H1 (cell line): ENCODE measurements around the gene PCNA. TPM values are rescaled to one million over a fixed set of nuclear protein-coding genes. Genes with fewer than 3 reads are reported as not detected.

Experiments
- CTCF ChIA-PET: fragments of 300-600 bp; sonication (Branson Sonifier 250); formaldehyde crosslinking; loops from one replicate; lab custom pipeline; 2021; ENCODE audit not compliant: partially characterized antibody; lab: Charles Lee
- POLR2A ChIA-PET: fragments of 300-600 bp; sonication (Branson Sonifier 250); formaldehyde crosslinking; loops from one replicate; lab custom pipeline; 2021; ENCODE audit warnings: inconsistent platforms; ENCODE audit not compliant: partially characterized antibody; lab: Charles Lee
- DNase-seq, 2 experiments: peaks; one replicate each; pipeline versions ENCODE4 v3.0.0 to v3.0.0-alpha.2; 2010 to 2022; ENCODE audit warnings: low spot score in 2 of 2, low read depth in 1 of 2, mixed read lengths in 1 of 2
- FAIRE-seq: peaks from 2 replicates; lab custom pipeline; 2011; peaks lifted over from hg19 to GRCh38; lab: Jason Lieb, UNC
- H2AFZ ChIP-seq: 2 replicates; pipeline ENCODE4 v1.8.1; 2012; ENCODE audit warnings: low read length, inconsistent platforms
- H2AK5ac ChIP-seq: 2 replicates; pipeline ENCODE4 v1.6.1; 2013; ENCODE audit warnings: low read depth, low read length
- H2BK120ac ChIP-seq: replicated peaks from 2 replicates; pipeline ENCODE3; 2013; ENCODE audit warnings: low read depth, low read length, inconsistent platforms
- H2BK12ac ChIP-seq: 2 replicates; pipeline ENCODE4 v1.6.1; 2013; ENCODE audit warnings: low read depth, low read length
- H2BK15ac ChIP-seq: 2 replicates; pipeline ENCODE4 v1.6.1; 2013; ENCODE audit warnings: low read length
- H2BK20ac ChIP-seq: 2 replicates; pipeline ENCODE4 v1.6.1; 2013; ENCODE audit warnings: low read length
- H2BK5ac ChIP-seq: 2 replicates; pipeline ENCODE4 v1.6.1; 2013; ENCODE audit warnings: low read depth, low read length
- H3K14ac ChIP-seq: 2 replicates; pipeline ENCODE4 v1.6.1; 2013; ENCODE audit warnings: inconsistent platforms; ENCODE audit not compliant: insufficient read length
- H3K18ac ChIP-seq: 2 replicates; pipeline ENCODE4 v1.6.1; 2013; ENCODE audit warnings: low read length; ENCODE audit errors: extremely low read depth
- H3K23ac ChIP-seq: 2 replicates; pipeline ENCODE4 v1.6.1; 2013; ENCODE audit warnings: inconsistent platforms; ENCODE audit not compliant: insufficient read length
- H3K23me2 ChIP-seq: 2 replicates; pipeline ENCODE4 v1.6.1; 2013; ENCODE audit warnings: low read depth, low read length
- H3K27ac ChIP-seq: 2 replicates; pipeline ENCODE4 v1.6.1; 2011; ENCODE audit warnings: low read depth, low read length, inconsistent platforms
- H3K27me3 ChIP-seq, 4 experiments: replicated peaks in 1 of 4; 1 replicate in 1 of 4; 2 replicates in 3 of 4; pipeline versions ENCODE4 v1.6.1 to v1.8.1; 2011 to 2013; ENCODE audit warnings: low read length in 3 of 4, mild to moderate bottlenecking in 3 of 4, inconsistent platforms in 2 of 4, mixed read lengths in 2 of 4, moderate library complexity in 1 of 4; ENCODE audit not compliant: control insufficient read depth in 3 of 4, insufficient read depth in 3 of 4; ENCODE audit errors: extremely low read depth in 1 of 4
- H3K36me3 ChIP-seq, 4 experiments: 2 replicates each; pipeline versions ENCODE4 v1.6.1 to v1.8.1; 2011 to 2013; ENCODE audit warnings: mild to moderate bottlenecking in 4 of 4, low read length in 3 of 4, moderate library complexity in 2 of 4, control low read depth in 1 of 4, inconsistent platforms in 1 of 4; ENCODE audit not compliant: insufficient read depth in 4 of 4, control insufficient read depth in 2 of 4
- H3K4ac ChIP-seq: replicated peaks from 2 replicates; pipeline ENCODE3; 2013; ENCODE audit warnings: low read length, low read depth, mixed read lengths, inconsistent platforms; ENCODE audit not compliant: insufficient read length
- H3K4me1 ChIP-seq, 4 experiments: replicated peaks in 1 of 4; 1 replicate in 1 of 4; 2 replicates in 3 of 4; pipeline versions ENCODE4 v1.6.1 to v1.8.1; 2011 to 2013; ENCODE audit warnings: low read length in 3 of 4, inconsistent platforms in 2 of 4, mixed read lengths in 1 of 4; ENCODE audit not compliant: insufficient read depth in 4 of 4, control insufficient read depth in 3 of 4
- H3K4me2 ChIP-seq, 2 experiments: 2 replicates each; pipeline versions ENCODE4 v1.6.1 to v1.8.1; 2011 to 2013; ENCODE audit warnings: low read depth in 2 of 2, low read length in 2 of 2, control low read depth in 1 of 2, inconsistent platforms in 1 of 2, mild to moderate bottlenecking in 1 of 2; ENCODE audit not compliant: insufficient read depth in 1 of 2
- H3K4me3 ChIP-seq, 4 experiments: fragments of 200-600, 300-600 bp in 1 of 4; sonication (generic), shearing (Covaris generic), sonication (Bioruptor Twin) in 1 of 4; 2 replicates each; pipeline versions ENCODE4 v1.5.1 to v1.8.1; 2011 to 2016; ENCODE audit warnings: low read length in 4 of 4, low read depth in 3 of 4, control low read depth in 2 of 4, inconsistent platforms in 2 of 4, mild to moderate bottlenecking in 2 of 4, mixed read lengths in 1 of 4, moderate library complexity in 1 of 4; ENCODE audit not compliant: insufficient read depth in 2 of 4; ENCODE audit errors: extremely low read depth in 1 of 4
- H3K56ac ChIP-seq: replicated peaks from 2 replicates; pipeline ENCODE3; 2013; ENCODE audit warnings: low read depth, mild to moderate bottlenecking, mixed read lengths, low read length, inconsistent platforms; ENCODE audit not compliant: insufficient read length
- H3K79me1 ChIP-seq: 2 replicates; pipeline ENCODE4 v1.6.1; 2013; ENCODE audit warnings: low read depth, low read length, control low read depth
- H3K79me2 ChIP-seq, 2 experiments: 2 replicates each; pipeline versions ENCODE4 v1.6.1 to v1.8.1; 2012 to 2013; ENCODE audit warnings: low read length in 2 of 2, mild to moderate bottlenecking in 2 of 2, inconsistent platforms in 1 of 2; ENCODE audit not compliant: insufficient read depth in 2 of 2, control insufficient read depth in 1 of 2
- H3K9ac ChIP-seq, 4 experiments: replicated peaks in 1 of 4; 1 replicate in 1 of 4; 2 replicates in 3 of 4; pipeline versions ENCODE4 v1.6.1 to v1.8.1; 2011 to 2013; ENCODE audit warnings: low read depth in 3 of 4, low read length in 3 of 4, control low read depth in 2 of 4, mild to moderate bottlenecking in 2 of 4, moderate library complexity in 2 of 4, inconsistent platforms in 1 of 4; ENCODE audit errors: extremely low read depth in 1 of 4
- H3K9me3 ChIP-seq, 2 experiments: 2 replicates each; pipeline versions ENCODE4 v1.6.1 to v1.8.1; 2012 to 2013; ENCODE audit warnings: mild to moderate bottlenecking in 2 of 2, moderate library complexity in 2 of 2, control low read depth in 1 of 2, inconsistent platforms in 1 of 2, low read depth in 1 of 2, low read length in 1 of 2, mixed read lengths in 1 of 2; ENCODE audit not compliant: insufficient read depth in 2 of 2
- H4K20me1 ChIP-seq, 2 experiments: replicated peaks in 1 of 2; 2 replicates each; pipeline versions ENCODE3 to v1.8.1; 2011 to 2013; ENCODE audit warnings: inconsistent platforms in 2 of 2, low read length in 2 of 2, mild to moderate bottlenecking in 1 of 2; ENCODE audit not compliant: insufficient read depth in 2 of 2, control insufficient read depth in 1 of 2
- H4K5ac ChIP-seq: 2 replicates; pipeline ENCODE4 v1.6.1; 2013; ENCODE audit warnings: low read length, low read depth, mixed read lengths, inconsistent platforms; ENCODE audit not compliant: insufficient read length
- H4K8ac ChIP-seq: 2 replicates; pipeline ENCODE4 v1.8.0; 2013; ENCODE audit warnings: mild to moderate bottlenecking, moderate library complexity, low read length, inconsistent platforms; ENCODE audit not compliant: insufficient read depth; ENCODE audit errors: extremely low read depth
- H4K91ac ChIP-seq: replicated peaks from 2 replicates; pipeline ENCODE3; 2013; ENCODE audit warnings: low read length, mixed read lengths, inconsistent platforms; ENCODE audit not compliant: insufficient read length
- ASH2L ChIP-seq: fragments of 200-600, 300-600 bp; sonication (generic); IDR thresholded peaks from one replicate; pipeline ENCODE4 v1.7.1; 2017; ENCODE audit warnings: low read length
- CEBPB ChIP-seq: IDR thresholded peaks from 2 replicates; pipeline ENCODE4 v1.6.1; 2012; ENCODE audit warnings: low read depth, low read length
- CHD2 ChIP-seq: IDR thresholded peaks from 2 replicates; pipeline ENCODE4 v1.6.1; 2012; ENCODE audit warnings: low read length, improper control_type of control experiment
- HDAC6 ChIP-seq: IDR thresholded peaks from one replicate; pipeline ENCODE4 v1.7.1; 2012; ENCODE audit warnings: low read depth, mild to moderate bottlenecking, inconsistent platforms, low read length, moderate library complexity
- NRF1 ChIP-seq: IDR thresholded peaks from 2 replicates; pipeline ENCODE4 v1.6.1; 2011; ENCODE audit warnings: mild to moderate bottlenecking, low read depth, low read length, improper control_type of control experiment
- SIRT6 ChIP-seq: IDR thresholded peaks from one replicate; pipeline ENCODE4 v1.7.1; 2012; ENCODE audit warnings: low read length, inconsistent platforms
- WGBS, 2 experiments: shearing (Covaris generic) in 1 of 2; methylation state at CpG; one replicate each; pipeline versions ENCODE4 v1.1.6 to v1.1.7; 2013 to 2015; ENCODE audit warnings: low lambda C conversion rate in 2 of 2, mixed read lengths in 2 of 2, inconsistent platforms in 1 of 2, low coverage in 1 of 2, missing lambda C conversion rate in 1 of 2; ENCODE audit not compliant: insufficient replicate concordance in 2 of 2, insufficient coverage in 1 of 2, insufficient read length in 1 of 2; ENCODE audit errors: extremely low coverage in 1 of 2, missing lambda C conversion rate in 1 of 2; 5-methylcytosine and 5-hydroxymethylcytosine counted together
- polyA plus RNA-seq, 7 experiments: library from polyadenylated mRNA; depleted of rRNA in 3 of 7; stranded (reverse) in 5 of 7; unstranded in 2 of 7; fragments of >200 nt in 5 of 7; fragments of 200-250 nt in 2 of 7; gene quantifications; 1 replicate in 5 of 7; 2 replicates in 1 of 7; 4 replicates in 1 of 7; pipeline versions ENCODE4 v1.2.1 to v1.2.3, GENCODE V29; 2011 to 2013; ENCODE audit warnings: missing spikeins in 2 of 7, mixed read lengths in 2 of 7
- total RNA-seq: library from RNA; stranded (reverse); fragmentation: NEBNext Ultra II Directional; extraction: Animal tissue kit (Norgen Biotek cat#: 25700); gene quantifications from 2 replicates; pipeline ENCODE4 v1.2.1, GENCODE V29; 2021
- TF ChIP-seq, protein P1 (sequence below): IDR thresholded peaks from 2 replicates; pipeline ENCODE4 v1.6.1; 2012; ENCODE audit warnings: low read length, inconsistent platforms

PCNA gene
- total and polyA plus RNA-seq, 2 of the 8 experiments (the other 6 are each of a cell fraction or from before 2014, with no cell fraction given) = 290 to 737 TPM

DNA sequence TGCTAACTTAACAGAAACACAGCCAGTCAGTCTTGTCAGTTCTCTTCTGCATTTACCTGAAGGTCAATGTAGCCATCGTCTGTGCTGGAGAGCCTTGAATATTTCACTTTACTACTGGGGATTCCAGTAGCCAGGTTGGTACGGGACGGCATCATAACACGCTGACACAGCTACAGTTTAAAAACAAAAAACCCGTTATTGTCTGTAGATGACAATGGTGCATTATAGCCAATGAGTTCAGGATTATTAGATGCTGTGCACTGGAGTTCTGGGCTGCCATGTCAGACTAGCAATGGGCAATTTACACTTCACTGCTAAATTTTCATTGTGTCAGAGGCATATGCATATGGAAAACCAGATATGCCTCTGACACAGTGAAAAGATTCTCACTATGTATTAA is 10.5 kb downstream of the PCNA start:
- H3K56ac ChIP-seq = no peak overlapping the region
- no peak overlapping the region for H2BK20ac ChIP-seq
- DNase-seq = no peak
- no peak overlapping the region for H2BK12ac ChIP-seq
- no peak overlapping the region for H3K9ac ChIP-seq
- no peaks in the 10 kb centered on the region for H3K9me3 ChIP-seq
- POLR2A ChIA-PET = interaction anchor here (4.0 kb wide), 1 partner anchor 10 kb away, joined by 23 read pairs; the partner anchor contains the start of gene PCNA
- H3K4ac ChIP-seq = no peak overlapping the region
- no peak overlapping the region for H3K14ac ChIP-seq
- H2AFZ ChIP-seq = no peak overlapping the region
- no peaks in the 10 kb centered on the region for H4K20me1 ChIP-seq
- no peak overlapping the region for H3K18ac ChIP-seq
- no peak for FAIRE-seq
- no peak overlapping the region for H3K4me2 ChIP-seq
- H4K5ac ChIP-seq = no peak overlapping the region
- no peak overlapping the region for H2BK5ac ChIP-seq
- WGBS, 2 experiments = 91% methylated on average over 5 of the region's 5 CpGs; no CpG with 5 or more reads in 1 of the 2 experiments
- H3K79me2 ChIP-seq = peaks cover 0 to 12% of the 10 kb centered on the region in 2 experiments; a peak in 2 of 4 replicates
- H3K79me1 ChIP-seq = no peaks in the 10 kb centered on the region
- no peak overlapping the region for H4K8ac ChIP-seq
- H3K27ac ChIP-seq = no peak overlapping the region
- no peak overlapping the region for H2AK5ac ChIP-seq
- no peaks in the 10 kb centered on the region for H3K27me3 ChIP-seq
- TF ChIP-seq CEBPB (no peak), HDAC6 (no peak), ASH2L (no peak), SIRT6 (no peak), NRF1 (no peak), CHD2 (no peak)
- TF ChIP-seq, protein P1, sequence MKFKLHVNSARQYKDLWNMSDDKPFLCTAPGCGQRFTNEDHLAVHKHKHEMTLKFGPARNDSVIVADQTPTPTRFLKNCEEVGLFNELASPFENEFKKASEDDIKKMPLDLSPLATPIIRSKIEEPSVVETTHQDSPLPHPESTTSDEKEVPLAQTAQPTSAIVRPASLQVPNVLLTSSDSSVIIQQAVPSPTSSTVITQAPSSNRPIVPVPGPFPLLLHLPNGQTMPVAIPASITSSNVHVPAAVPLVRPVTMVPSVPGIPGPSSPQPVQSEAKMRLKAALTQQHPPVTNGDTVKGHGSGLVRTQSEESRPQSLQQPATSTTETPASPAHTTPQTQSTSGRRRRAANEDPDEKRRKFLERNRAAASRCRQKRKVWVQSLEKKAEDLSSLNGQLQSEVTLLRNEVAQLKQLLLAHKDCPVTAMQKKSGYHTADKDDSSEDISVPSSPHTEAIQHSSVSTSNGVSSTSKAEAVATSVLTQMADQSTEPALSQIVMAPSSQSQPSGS = no peak
- no peak overlapping the region for H4K91ac ChIP-seq
- no peak overlapping the region for H2BK15ac ChIP-seq
- H3K36me3 ChIP-seq = peaks cover 5 to 37% (median 27%) of the 10 kb centered on the region in 4 experiments; a peak in 7 of 8 replicates
- H2BK120ac ChIP-seq = no peak overlapping the region
- H3K4me1 ChIP-seq = no peaks in the 10 kb centered on the region
- no peak overlapping the region for H3K4me3 ChIP-seq
- CTCF ChIA-PET = interaction anchor here (2.4 kb wide), 1 partner anchor 8 kb away, joined by 11 read pairs; no protein-coding TSS in a partner anchor
- no peak overlapping the region for H3K23ac ChIP-seq
- H3K23me2 ChIP-seq = peaks cover 7% of the 10 kb centered on the region
